Adrenal gland (tissue), 12 donors: ENCODE measurements around the gene TBC1D14. TPM values are rescaled to one million over a fixed set of nuclear protein-coding genes. Genes with fewer than 3 reads are reported as not detected.

Experiments
- DNase-seq, 7 donors: peaks; one replicate each; pipeline ENCODE4 v3.0.0-alpha.2; 2019 to 2020
- H3K27ac ChIP-seq, 5 donors: fragments of 200-600 bp; sonication (generic) in 4 of 5; 1 replicate in 3 of 5; 2 replicates in 2 of 5; pipeline versions ENCODE4 v1.5.1 to v1.8.0; 2016 to 2020; ENCODE audit warnings: mild to moderate bottlenecking in 1 of 5
- H3K27me3 ChIP-seq: fragments of 200-600 bp; 2 replicates; pipeline ENCODE4 v1.8.0; 2021
- H3K36me3 ChIP-seq, 2 donors: fragments of 200-600 bp; replicated peaks in 1 of 2; 1 replicate in 1 of 2; 2 replicates in 1 of 2; pipeline versions ENCODE4 v1.5.1 to v1.8.0; 2018 to 2022
- H3K4me1 ChIP-seq, 2 donors: fragments of 200-600 bp; replicated peaks in 1 of 2; 1 replicate in 1 of 2; 2 replicates in 1 of 2; pipeline versions ENCODE4 v1.5.1 to v1.8.0; 2018 to 2021
- H3K4me3 ChIP-seq, 4 donors: fragments of 200-600 bp; sonication (generic) in 3 of 4; one replicate each; pipeline ENCODE4 v1.5.1; 2016 to 2018
- H3K9me3 ChIP-seq, 3 donors: fragments of 200-600 bp; sonication (generic) in 1 of 3; replicated peaks in 1 of 3; 1 replicate in 2 of 3; 2 replicates in 1 of 3; pipeline versions ENCODE4 v1.5.1 to v1.8.0; 2016 to 2021
- POLR2A ChIP-seq, 2 donors: fragments of 450-650 bp; IDR thresholded peaks; one replicate each; pipeline ENCODE4 v1.6.1; 2017; ENCODE audit warnings: antibody characterized with exemption in 2 of 2, mild to moderate bottlenecking in 2 of 2, moderate library complexity in 1 of 2
- WGBS, 4 donors: extraction: QIAGEN DNeasy Blood & Tissue Kit in 2 of 4; methylation state at CpG; one replicate each; pipeline versions ENCODE4 v1.1.5 to v1.1.7; 2013 to 2017; 5-methylcytosine and 5-hydroxymethylcytosine counted together
- intact Hi-C, 2 donors: fragments of 100-400 bp; cut with DNase I; formaldehyde crosslinking; loops; one replicate each; pipeline versions ENCODE4 v1.14.1 to v1.15.0; 2022 to 2023
- polyA plus RNA-seq, 3 donors: library from polyadenylated mRNA; stranded (reverse); fragments of 200-250 nt in 2 of 3; fragments of 350-450 nt in 1 of 3; fragmentation: Illumina TruSeq in 1 of 3; extraction: RNeasy Lipid Tissue Mini Kit (QIAGEN cat#74804) in 1 of 3; gene quantifications; one replicate each; pipeline ENCODE4 v1.2.3, GENCODE V29; 2013 to 2014
- total RNA-seq, 9 donors: library from RNA; depleted of rRNA in 4 of 9; stranded (reverse); fragments of >200 nt in 4 of 9; fragments of 120-200 nt in 1 of 9; fragmentation: NEBNext Ultra II Directional in 1 of 9; extraction: Animal tissue kit (Norgen Biotek cat#: 25700) in 1 of 9; gene quantifications; one replicate each; pipeline versions ENCODE4 v1.1.0 to v1.2.4, GENCODE V29; 2013 to 2023
- TF ChIP-seq, protein P1 (sequence below), 6 experiments: fragments of 450-650 bp in 4 of 6; fragments of 200-600 bp in 2 of 6; sonication (generic) in 1 of 6; IDR thresholded peaks; 1 replicate in 5 of 6; 2 replicates in 1 of 6; pipeline versions ENCODE4 v1.5.1 to v1.8.0; 2016 to 2021; ENCODE audit warnings: antibody characterized with exemption in 6 of 6, mild to moderate bottlenecking in 2 of 6, moderate library complexity in 1 of 6
- donor health status: healthy with polysubstance abuse.
- donor health status: Bipolar disorder and iron deficiency.
- donor health status: DM: yes; HTN: yes; CAD: no.
- donor health status: DM: no; HTN: no; CAD: no.
- donor health status: DM: no; HTN: no; CAD: no.
- donor health status: DM: yes; HTN: yes; CAD: no.

The TBC1D14 gene
- total and polyA plus RNA-seq, 12 donors, result 24.9 to 110 (median 83.0) TPM

DNA sequence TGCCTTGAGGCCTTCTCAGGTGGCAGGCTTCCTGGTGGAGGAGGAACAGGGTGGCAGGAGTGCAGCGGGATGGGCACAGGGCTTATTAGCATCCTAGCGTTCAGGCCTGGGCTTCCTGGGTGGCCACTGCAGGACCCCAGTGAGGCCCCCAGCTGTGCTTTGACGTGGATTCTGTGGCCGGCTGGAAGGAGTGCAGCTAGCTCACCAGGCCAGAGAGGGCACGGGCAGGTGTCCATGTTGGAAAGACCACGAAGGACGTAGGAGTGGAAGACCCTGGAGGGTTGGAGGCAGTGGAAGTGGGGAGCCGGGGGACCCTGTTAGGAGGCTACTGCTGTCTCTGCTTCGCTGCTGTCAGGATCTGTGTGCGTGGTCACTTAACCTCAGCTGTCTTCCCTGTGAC, 120.3 kb downstream of the TBC1D14 start:
- no peak for TF ChIP-seq POLR2A (IDR thresholded peaks at IDR 0.05)
- TF ChIP-seq, protein P1, sequence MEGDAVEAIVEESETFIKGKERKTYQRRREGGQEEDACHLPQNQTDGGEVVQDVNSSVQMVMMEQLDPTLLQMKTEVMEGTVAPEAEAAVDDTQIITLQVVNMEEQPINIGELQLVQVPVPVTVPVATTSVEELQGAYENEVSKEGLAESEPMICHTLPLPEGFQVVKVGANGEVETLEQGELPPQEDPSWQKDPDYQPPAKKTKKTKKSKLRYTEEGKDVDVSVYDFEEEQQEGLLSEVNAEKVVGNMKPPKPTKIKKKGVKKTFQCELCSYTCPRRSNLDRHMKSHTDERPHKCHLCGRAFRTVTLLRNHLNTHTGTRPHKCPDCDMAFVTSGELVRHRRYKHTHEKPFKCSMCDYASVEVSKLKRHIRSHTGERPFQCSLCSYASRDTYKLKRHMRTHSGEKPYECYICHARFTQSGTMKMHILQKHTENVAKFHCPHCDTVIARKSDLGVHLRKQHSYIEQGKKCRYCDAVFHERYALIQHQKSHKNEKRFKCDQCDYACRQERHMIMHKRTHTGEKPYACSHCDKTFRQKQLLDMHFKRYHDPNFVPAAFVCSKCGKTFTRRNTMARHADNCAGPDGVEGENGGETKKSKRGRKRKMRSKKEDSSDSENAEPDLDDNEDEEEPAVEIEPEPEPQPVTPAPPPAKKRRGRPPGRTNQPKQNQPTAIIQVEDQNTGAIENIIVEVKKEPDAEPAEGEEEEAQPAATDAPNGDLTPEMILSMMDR (IDR thresholded peaks at IDR 0.05), result no peak
- intact Hi-C loops, result no loop called here
- Histone ChIP-seq H3K9me3 (no peaks in the 10 kb centered on the region), H3K4me3 (no peak overlapping the region), H3K4me1 (no peaks in the 10 kb centered on the region), H3K27ac (no peak overlapping the region), H3K36me3 (peaks cover 0 to 55% of the 10 kb centered on the region in 2 donors), H3K27me3 (no peaks in the 10 kb centered on the region)
- no peak for DNase-seq
- 89 to 98% (median 95%) methylated on average over 7 to 10 of the region's 10 CpGs for WGBS, 4 donors

DNA sequence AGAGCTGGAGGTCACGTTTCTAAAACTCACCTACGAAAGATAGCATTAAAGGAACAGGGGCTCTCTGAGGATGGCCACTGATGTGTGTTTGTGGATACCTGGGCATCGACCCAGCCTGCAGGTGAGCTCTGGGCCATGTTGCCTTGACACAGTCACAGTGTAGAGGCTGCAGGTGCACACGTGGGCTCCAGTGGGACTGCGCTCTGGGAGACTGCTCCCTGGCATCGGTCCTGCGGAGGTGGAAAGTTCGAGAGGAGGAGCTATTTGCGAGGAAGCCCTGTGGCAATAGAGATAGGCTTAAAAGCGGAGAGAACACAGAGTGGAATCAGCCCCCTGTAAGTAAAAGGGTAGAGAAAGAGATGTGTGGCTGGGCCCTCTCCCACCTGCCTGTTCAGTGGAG, 121.2 kb downstream of the TBC1D14 start:
- 88 to 94% (median 92%) methylated on average over 10 of the region's 10 CpGs for WGBS, 4 donors
- no peaks in the 10 kb centered on the region for H3K9me3 ChIP-seq
- H3K4me3 ChIP-seq, result no peak overlapping the region
- no peak for TF ChIP-seq POLR2A (IDR thresholded peaks at IDR 0.05)
- TF ChIP-seq, protein P1 (IDR thresholded peaks at IDR 0.05), result no peak
- no peaks in the 10 kb centered on the region for H3K4me1 ChIP-seq
- intact Hi-C loops, result no loop called here
- H3K27me3 ChIP-seq, result no peaks in the 10 kb centered on the region
- no peak overlapping the region for H3K27ac ChIP-seq
- no peak for DNase-seq
- peaks cover 0 to 46% of the 10 kb centered on the region in 2 donors for H3K36me3 ChIP-seq

- no peaks in the 10 kb centered on the region for H3K27me3 ChIP-seq
- intact Hi-C loops, result no loop called here
- TF ChIP-seq, protein P1 (IDR thresholded peaks at IDR 0.05), result no peak
- TF ChIP-seq POLR2A (IDR thresholded peaks at IDR 0.05), result no peak
- no peak overlapping the region for H3K27ac ChIP-seq
- DNase-seq, result no peak
- WGBS, 4 donors, result 77 to 81% (median 79%) methylated on average over 32 to 35 of the region's 35 CpGs
- no peak overlapping the region for H3K4me3 ChIP-seq
- H3K36me3 ChIP-seq, result peaks cover 0 to 38% of the 10 kb centered on the region in 2 donors
- no peaks in the 10 kb centered on the region for H3K9me3 ChIP-seq
- H3K4me1 ChIP-seq, result no peaks in the 10 kb centered on the region
Observed at GRCh38 chr4:7031558-7032449, 122.2 kb downstream of the TBC1D14 start.

DNA sequence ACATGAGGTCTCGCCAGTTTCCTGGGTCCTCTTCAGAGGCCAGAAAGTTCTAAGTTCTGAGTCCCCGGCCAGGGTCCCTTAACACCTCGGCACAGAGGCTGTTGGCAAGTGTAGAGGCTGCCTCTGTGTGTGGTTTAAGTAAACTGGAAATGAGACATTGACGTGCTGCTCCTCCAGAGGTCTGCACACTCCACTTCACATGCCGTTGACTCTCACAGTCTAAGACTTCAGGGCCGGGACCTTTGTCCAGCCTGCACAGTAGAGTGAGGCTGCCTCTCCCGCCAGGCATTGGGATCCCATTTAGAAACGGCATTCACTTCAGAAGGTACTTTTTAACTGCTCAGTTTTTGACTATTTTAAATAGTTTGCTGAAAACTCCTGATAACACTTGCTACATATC, 123.0 kb downstream of the TBC1D14 start:
- H3K9me3 ChIP-seq, result no peaks in the 10 kb centered on the region
- no peak overlapping the region for H3K27ac ChIP-seq
- H3K4me3 ChIP-seq, result no peak overlapping the region
- DNase-seq, result no peak
- WGBS, 4 donors, result 88 to 90% (median 89%) methylated on average over 5 to 8 of the region's 8 CpGs
- H3K27me3 ChIP-seq, result no peaks in the 10 kb centered on the region
- intact Hi-C loops, result no loop called here
- no peaks in the 10 kb centered on the region for H3K4me1 ChIP-seq
- peaks cover 0 to 35% of the 10 kb centered on the region in 2 donors for H3K36me3 ChIP-seq
- no peak for TF ChIP-seq POLR2A (IDR thresholded peaks at IDR 0.05)
- TF ChIP-seq, protein P1 (IDR thresholded peaks at IDR 0.05), result no peak
